H1 (cell line): Measurements from ENCODE around the gene ELMO3. TPM values are rescaled to one million over a fixed set of nuclear protein-coding genes. Genes with fewer than 3 reads are reported as not detected.

ENCODE experiments used
- CBX8 ChIP-seq: fragments of 300-800, 300-1000 bp; sonication (generic); IDR thresholded peaks from 2 replicates; pipeline ENCODE4 v1.7.1; 2016; ENCODE audit warnings: low read depth, low read length, borderline replicate concordance
- CREB1 ChIP-seq: IDR thresholded peaks from 2 replicates; pipeline ENCODE4 v1.6.1; 2012; ENCODE audit warnings: inconsistent platforms
- CTCF ChIP-seq, 3 experiments: IDR thresholded peaks; 1 replicate in 2 of 3; 2 replicates in 1 of 3; pipeline versions ENCODE4 v1.5.1 to v1.6.1; 2011; ENCODE audit warnings: low read length in 3 of 3, mild to moderate bottlenecking in 3 of 3, inconsistent platforms in 2 of 3, low read depth in 1 of 3, moderate library complexity in 1 of 3; ENCODE audit not compliant: insufficient read depth in 1 of 3; ENCODE audit errors: control extremely low read depth in 1 of 3
- E2F6 ChIP-seq: IDR thresholded peaks from 2 replicates; pipeline ENCODE4 v1.6.1; 2012; ENCODE audit warnings: inconsistent platforms
- GTF2F1 ChIP-seq: IDR thresholded peaks from 2 replicates; pipeline ENCODE4 v1.6.1; 2012; ENCODE audit warnings: low read depth, low read length, improper control_type of control experiment, borderline replicate concordance
- HDAC2 ChIP-seq, 2 experiments: fragments of 300-600 bp in 1 of 2; sonication (generic) in 1 of 2; IDR thresholded peaks; 2 replicates each; pipeline ENCODE4 v1.6.1; 2011 to 2012; ENCODE audit warnings: low read depth in 2 of 2, low read length in 2 of 2, mild to moderate bottlenecking in 2 of 2, moderate library complexity in 2 of 2, borderline replicate concordance in 1 of 2, inconsistent platforms in 1 of 2
- HDAC6 ChIP-seq: IDR thresholded peaks from one replicate; pipeline ENCODE4 v1.7.1; 2012; ENCODE audit warnings: low read depth, mild to moderate bottlenecking, inconsistent platforms, low read length, moderate library complexity
- KDM4A ChIP-seq: IDR thresholded peaks from one replicate; pipeline ENCODE4 v1.7.1; 2012; ENCODE audit warnings: low read depth, mild to moderate bottlenecking, moderate library complexity, low read length, inconsistent platforms; ENCODE audit not compliant: severe bottlenecking
- MAX ChIP-seq: IDR thresholded peaks from 2 replicates; pipeline ENCODE4 v1.6.1; 2012; ENCODE audit warnings: inconsistent platforms
- RFX5 ChIP-seq: IDR thresholded peaks from 2 replicates; pipeline ENCODE4 v1.6.1; 2011; ENCODE audit warnings: low read depth, low read length, improper control_type of control experiment, borderline replicate concordance
- SIN3A ChIP-seq, 2 experiments: IDR thresholded peaks in 1 of 2; conservative IDR thresholded peaks in 1 of 2; 2 replicates each; pipeline ENCODE4 v1.6.1; 2011 to 2012; ENCODE audit warnings: low read length in 2 of 2, improper control_type of control experiment in 1 of 2, low read depth in 1 of 2, mild to moderate bottlenecking in 1 of 2
- TAF7 ChIP-seq: optimal IDR thresholded peaks from 2 replicates; pipeline ENCODE3; 2011; ENCODE audit warnings: low read depth, mild to moderate bottlenecking, inconsistent platforms, low read length, moderate library complexity, borderline replicate concordance
- polyA plus RNA-seq, 7 experiments: library from polyadenylated mRNA; depleted of rRNA in 3 of 7; stranded (reverse) in 5 of 7; unstranded in 2 of 7; fragments of >200 nt in 5 of 7; fragments of 200-250 nt in 2 of 7; gene quantifications; 1 replicate in 5 of 7; 2 replicates in 1 of 7; 4 replicates in 1 of 7; pipeline versions ENCODE4 v1.2.1 to v1.2.3, GENCODE V29; 2011 to 2013; ENCODE audit warnings: missing spikeins in 2 of 7, mixed read lengths in 2 of 7
- total RNA-seq: library from RNA; stranded (reverse); fragmentation: NEBNext Ultra II Directional; extraction: Animal tissue kit (Norgen Biotek cat#: 25700); gene quantifications from 2 replicates; pipeline ENCODE4 v1.2.1, GENCODE V29; 2021

The ELMO3 gene
- total and polyA plus RNA-seq, 2 of the 8 experiments (the other 6 are each of a cell fraction or from before 2014, with no cell fraction given) = 9.6 to 10.9 TPM

GRCh38 chr16:67184995-67185650, 13.8 kb upstream of the ELMO3 start (continued):
- TF ChIP-seq E2F6 (no peak), KDM4A (no peak), SIN3A (conservative IDR thresholded peaks at IDR 0.05 in 1 of 2, IDR thresholded peaks at IDR 0.05 in 1 of 2; ENCODE audit: low read depth in 1 of 2, low read length in 2 of 2) (peak; percentile 99 to 100), CBX8 (no peak), CTCF (IDR thresholded peaks at IDR 0.05; ENCODE audit: control extremely low read depth in 1 of 3, insufficient read depth in 1 of 3, low read depth in 1 of 3, low read length in 3 of 3) (peak in 2 of 3 experiments; percentile 95 to 96; a peak in 3 of 4 replicates), CREB1 (peak; percentile 60; the same call in 1 of the 2 replicates), TAF7 (peak; percentile 47), RFX5 (no peak), MAX (peak; percentile 95), HDAC2 (IDR thresholded peaks at IDR 0.05; ENCODE audit: borderline replicate concordance in 1 of 2, low read depth in 2 of 2, low read length in 2 of 2) (peak; percentile 78 to 92; a peak in 3 of 4 replicates), GTF2F1 (no peak), HDAC6 (no peak)
